CD4-positive, alpha-beta T cell treated with Interleukin-6 for 4 hours (primary cell): Measurements from ENCODE around the gene CASZ1.

Experiments used
- DNase-seq: peaks from one replicate; pipeline ENCODE4 v3.0.0-alpha.2; 2020; ENCODE audit warnings: mixed read lengths

CASZ1 gene

DNA sequence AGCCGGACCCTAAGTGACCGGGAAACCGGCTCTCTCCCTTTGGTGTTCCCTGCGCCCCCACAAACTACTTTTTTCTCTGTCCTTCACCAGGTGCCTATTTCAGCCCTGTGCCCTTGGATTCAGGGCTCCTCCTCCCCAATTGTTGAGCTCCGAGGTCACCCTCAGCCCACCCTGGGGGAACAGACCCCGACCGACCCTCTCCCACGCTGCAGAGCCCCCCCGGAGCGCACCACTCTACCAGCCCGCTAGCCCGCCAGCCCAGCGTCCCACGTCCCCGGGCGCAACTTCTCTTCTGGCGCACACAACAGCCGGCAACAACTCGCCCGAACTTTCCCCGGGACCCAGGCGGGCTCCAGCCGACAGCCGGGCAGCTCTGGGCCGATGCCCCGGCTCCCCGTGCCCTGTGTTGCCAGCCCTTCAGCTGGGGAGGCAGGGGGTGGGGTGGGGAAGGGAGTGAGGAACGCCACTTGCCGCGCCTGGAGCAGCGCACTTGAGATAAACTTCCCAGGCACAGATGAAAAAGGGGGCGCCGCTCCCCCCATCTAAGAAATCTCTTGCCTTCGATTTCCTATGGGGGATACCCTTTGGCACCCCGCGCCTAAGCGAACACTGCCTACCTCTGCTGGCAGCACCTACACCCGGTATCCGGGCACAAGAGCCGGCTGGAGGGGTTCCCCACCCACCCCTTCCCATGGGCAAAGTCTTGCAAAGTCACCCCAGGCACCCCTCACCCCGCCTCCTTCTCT, 997 bp downstream of the CASZ1 start:
- DNase-seq = no peak

GRCh38 chr1:10794724-10795275, 1.6 kb downstream of the CASZ1 start:
- DNase-seq = no peak

DNA sequence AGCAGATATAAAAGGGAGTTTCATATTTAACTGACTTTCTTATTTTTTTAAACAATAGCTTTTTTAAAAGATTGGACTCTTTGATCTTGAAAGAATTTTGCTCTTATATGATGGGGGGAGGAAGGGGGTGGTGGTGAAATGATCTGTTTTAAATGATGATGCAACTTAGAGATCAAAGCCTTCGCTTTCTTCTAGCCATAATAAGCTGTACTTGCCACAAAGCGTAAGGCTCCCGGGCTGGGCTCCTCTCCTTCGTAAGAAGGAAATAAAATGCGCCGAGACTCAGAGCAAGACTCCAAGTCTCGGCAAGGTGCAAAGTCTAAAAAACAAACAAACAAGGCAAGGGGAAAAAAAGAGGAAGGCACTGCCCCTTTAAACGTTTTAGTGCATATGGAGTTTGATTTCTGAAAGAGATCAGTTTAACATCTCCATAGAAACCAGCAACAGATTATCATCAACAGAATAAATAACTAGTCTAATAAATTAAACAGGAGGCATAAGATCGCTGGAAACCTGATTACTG, 3.3 kb downstream of the CASZ1 start:
- no peak for DNase-seq

- no peak for DNase-seq
Measured at GRCh38 chr1:10791105-10791951, 5.1 kb downstream of the CASZ1 start.

GRCh38 chr1:10789803-10790702, 6.4 kb downstream of the CASZ1 start:
- no peak for DNase-seq

DNA sequence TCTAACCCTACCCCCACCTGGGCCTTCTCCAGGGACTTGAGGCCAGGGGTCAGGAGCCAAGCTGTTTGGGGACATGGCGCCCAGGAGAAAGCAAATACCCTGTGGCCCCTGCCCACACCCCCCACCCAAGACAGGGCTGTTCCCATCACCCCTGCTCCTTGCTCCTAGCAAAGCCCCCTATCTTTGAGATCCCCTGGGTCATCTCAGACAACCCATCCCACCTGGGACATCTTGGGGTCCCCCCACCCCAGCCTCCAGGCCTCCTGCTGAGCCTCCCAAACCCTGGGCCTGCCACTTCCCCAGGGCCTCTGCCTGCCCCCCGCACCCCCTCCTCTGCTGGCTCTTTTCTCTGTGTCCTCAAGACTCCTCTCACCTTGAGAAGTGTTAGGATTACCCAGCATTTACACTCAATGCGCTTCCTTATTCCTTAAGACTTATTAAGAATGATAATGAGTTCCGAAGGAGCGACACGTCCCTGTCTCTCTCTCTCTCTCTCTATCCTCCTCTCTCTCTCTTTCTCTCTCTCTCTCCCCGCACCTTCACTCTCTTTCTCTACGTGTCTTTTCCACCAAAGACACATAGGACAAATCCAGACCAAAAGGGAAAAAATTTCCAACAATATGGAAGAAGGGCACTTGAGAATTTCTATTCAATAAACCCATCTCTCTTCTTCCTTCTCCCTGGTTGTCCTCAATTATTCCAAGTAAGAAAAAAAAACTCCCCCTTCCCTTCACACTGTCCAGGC, 7.2 kb downstream of the CASZ1 start:
- no peak for DNase-seq

DNA sequence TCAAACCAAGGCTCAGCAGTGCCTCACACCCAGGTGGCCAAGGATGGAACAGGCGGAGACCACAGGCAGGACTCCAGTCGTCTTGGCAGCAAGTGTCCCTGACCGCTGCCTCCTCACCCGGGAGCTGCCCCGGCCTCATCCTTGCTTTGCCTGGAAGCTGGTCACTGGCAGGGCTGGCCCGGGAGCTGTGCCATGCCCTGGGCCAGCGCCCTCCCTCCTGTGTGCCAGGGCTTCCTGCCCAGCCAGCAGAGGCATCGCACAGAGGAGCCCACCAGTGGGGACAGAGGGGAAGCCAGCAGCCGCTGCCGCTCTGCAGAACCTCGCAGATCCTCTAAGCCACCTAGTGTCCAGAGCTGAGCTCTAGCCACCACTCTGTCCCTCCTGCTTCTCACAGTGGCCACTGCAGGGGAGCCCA, 7.8 kb downstream of the CASZ1 start:
- DNase-seq = no peak

DNA sequence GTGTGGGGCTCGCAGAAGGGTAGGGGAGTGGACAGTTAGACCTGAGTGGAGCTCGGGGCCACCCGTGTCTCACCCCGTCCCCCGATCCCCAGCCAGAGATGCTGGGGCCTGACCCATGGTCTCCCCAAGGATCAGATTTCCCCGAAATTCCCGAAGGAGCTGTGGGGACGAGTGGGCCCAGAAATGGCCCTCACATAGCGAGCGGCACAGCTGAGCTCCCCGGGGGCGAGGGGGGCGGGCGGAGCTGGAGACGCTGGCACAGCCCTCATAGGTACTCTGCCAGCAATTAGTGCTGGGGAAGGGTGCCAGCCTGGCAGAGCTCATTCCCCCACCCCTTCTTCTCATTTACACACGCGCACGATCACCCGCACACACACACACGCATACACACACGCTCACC, 9.2 kb downstream of the CASZ1 start:
- no peak for DNase-seq

- DNase-seq = no peak
Measured at GRCh38 chr1:10785728-10786638, 10.5 kb downstream of the CASZ1 start.

GRCh38 chr1:10784998-10785727, 11.3 kb downstream of the CASZ1 start:
- no peak for DNase-seq

DNA sequence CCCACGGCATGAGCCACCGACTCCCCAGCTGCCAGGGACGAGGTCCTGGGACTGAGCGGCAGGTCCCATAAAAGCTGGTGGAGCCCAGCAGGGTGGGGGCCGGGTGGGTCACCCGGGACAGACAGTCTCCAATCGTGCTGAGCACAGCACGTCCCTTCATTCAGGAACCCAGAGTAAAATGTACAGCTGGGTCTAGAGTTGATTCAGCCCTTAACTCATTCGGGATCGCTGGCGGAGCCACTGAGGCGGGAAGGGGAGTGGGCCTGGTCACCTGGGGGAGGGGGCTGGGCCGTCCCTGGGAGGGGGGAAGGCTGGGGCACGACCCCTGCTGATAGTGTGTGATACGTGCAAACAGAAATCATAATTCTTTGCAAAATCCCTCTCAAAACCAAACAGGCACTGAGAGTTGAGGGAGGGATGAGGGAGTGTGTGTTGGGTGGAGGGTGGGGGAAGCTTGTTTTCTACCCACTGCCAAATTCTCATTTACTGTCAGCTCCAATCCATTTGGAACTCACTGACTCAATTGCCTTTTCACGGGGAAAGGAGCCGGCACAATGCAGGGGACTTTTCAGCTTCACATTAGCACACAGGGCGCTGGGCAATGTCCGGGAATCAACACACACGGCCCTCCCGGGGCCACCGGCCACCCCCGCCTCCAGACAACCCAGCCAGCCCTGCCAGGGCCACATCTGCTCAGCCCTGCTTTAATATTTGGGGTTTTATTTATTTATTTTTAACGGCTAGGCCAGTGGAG, 13.8 kb downstream of the CASZ1 start:
- no peak for DNase-seq

- no peak for DNase-seq
Measured at GRCh38 chr1:10781137-10781536, 15.3 kb downstream of the CASZ1 start.

GRCh38 chr1:10779841-10780240, 16.6 kb downstream of the CASZ1 start:
- DNase-seq = no peak

- no peak for DNase-seq
Measured at GRCh38 chr1:10779201-10779600, 17.2 kb downstream of the CASZ1 start.

DNA sequence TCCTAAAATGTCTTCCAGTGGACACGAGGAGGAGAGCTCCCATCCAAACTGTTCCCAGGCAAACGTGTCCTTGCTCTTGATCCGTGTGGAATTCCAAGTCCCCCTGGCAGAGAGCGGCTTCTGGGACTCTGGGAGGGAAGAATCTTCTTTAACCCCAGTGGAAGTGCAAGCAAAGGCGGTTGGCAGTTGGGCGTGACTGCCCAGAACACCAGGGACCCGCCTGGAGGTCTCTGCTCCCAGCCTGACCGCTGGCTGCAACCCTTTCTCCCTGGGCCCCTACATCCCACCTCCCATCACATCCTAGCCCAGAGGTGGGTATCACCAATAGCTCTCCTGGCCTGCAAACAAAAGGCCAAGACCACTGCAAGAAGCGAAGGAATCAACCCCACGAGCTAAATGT, 17.8 kb downstream of the CASZ1 start:
- no peak for DNase-seq

- no peak for DNase-seq
Measured at GRCh38 chr1:10777749-10778574, 18.5 kb downstream of the CASZ1 start.

DNA sequence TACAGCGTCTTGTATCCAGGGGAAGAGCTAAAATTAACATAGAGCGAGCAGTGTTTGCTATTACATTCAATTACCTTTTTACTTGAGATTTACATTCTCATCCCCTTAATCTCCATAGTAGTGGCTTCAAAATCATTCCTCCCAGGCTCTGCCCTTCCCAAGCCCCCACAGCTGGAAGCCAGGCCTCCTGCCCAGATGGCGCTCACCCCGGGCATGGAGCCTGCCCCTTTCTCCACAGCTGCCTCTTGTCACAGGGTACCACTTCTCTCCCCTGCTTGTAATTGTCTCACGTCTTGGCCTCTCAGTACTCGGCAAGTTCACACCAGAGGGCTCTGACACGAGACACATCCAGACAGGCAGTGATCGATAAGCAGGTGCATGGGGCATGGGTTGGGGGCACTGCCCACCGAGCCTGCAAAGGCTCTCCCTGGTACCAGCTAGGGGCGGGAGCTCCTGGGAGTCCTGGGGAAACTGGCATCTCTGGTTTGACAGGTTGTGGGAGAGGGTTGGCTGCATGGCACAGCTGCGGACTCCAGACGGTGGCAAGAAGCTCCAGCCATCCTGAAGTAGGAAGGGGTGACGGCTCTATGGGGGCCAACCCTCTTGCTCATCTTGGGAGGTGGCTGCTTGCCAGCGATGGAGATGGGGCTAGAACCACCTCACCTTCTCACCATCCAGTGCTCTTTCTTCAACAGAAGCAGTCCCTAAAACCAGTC, 20.1 kb downstream of the CASZ1 start:
- no peak for DNase-seq

DNA sequence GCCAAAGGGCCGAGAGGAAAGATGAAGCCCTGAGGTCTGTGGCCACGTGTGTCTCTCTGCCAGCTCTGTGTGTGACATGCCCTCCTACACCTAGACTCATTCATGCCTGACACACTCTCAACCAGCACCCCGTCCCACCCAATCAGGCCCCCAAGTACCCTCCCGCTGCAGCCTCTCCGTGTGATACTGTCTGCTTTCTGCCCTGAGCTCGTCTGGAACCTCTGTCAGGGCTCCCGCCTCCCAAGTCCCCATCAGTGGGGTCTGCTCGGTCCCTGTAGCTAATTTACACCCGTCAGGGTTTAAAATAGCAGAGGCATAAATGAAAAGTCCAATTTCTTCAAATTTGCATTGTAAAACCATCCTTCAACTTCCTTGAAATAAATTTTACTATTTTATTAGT, 20.7 kb downstream of the CASZ1 start:
- DNase-seq = no peak
